SK-N-SH treated with all-trans-retinoic acid at 6 μM for 48 hours (cell line): ENCODE results near the gene TGFBR3.

Source experiments
- ATAC-seq: fragments of 200-7000 bp; cut with Tn5 transposase; 3 replicates; pipeline ENCODE4 v1.9.1; 2020; ENCODE audit warnings: mild to moderate bottlenecking, moderate library complexity
- ARNTL ChIP-seq: fragments of 450-650 bp; formaldehyde crosslinking; IDR thresholded peaks from 2 replicates; pipeline ENCODE4 v1.5.0; 2020; ENCODE audit warnings: low read depth, mild to moderate bottlenecking, moderate library complexity, borderline replicate concordance
- BACH2 ChIP-seq: fragments of 250-450 bp; sonication (Bioruptor Pico); IDR thresholded peaks from 2 replicates; pipeline ENCODE4 v1.9.0; 2021; ENCODE audit warnings: mild to moderate bottlenecking, borderline replicate concordance
- CSDC2 ChIP-seq: fragments of 250-450 bp; sonication (Bioruptor Pico); IDR thresholded peaks from 2 replicates; pipeline ENCODE4 v1.5.0; 2020; ENCODE audit warnings: mild to moderate bottlenecking, moderate library complexity
- ESRRG ChIP-seq: fragments of 250-450 bp; sonication (Bioruptor Pico); IDR thresholded peaks from 2 replicates; pipeline ENCODE4 v1.6.1; 2021; ENCODE audit warnings: mild to moderate bottlenecking
- GLIS3 ChIP-seq: fragments of 250-450 bp; sonication (Bioruptor Pico); IDR thresholded peaks from 2 replicates; pipeline ENCODE4 v1.5.0; 2020; ENCODE audit warnings: mild to moderate bottlenecking, moderate library complexity
- ISL1 ChIP-seq: fragments of 250-450 bp; sonication (Bioruptor Pico); IDR thresholded peaks from 2 replicates; pipeline ENCODE4 v2.1.2; 2022; ENCODE audit warnings: mild to moderate bottlenecking, moderate library complexity
- OSR1 ChIP-seq: fragments of 250-450 bp; sonication (Bioruptor Pico); IDR thresholded peaks from 2 replicates; pipeline ENCODE4 v1.8.0; 2022; ENCODE audit warnings: moderate library complexity, mild to moderate bottlenecking, inconsistent platforms
- POU6F1 ChIP-seq: fragments of 250-450 bp; sonication (Bioruptor Pico); IDR thresholded peaks from 2 replicates; pipeline ENCODE4 v1.8.0; 2021; ENCODE audit warnings: low read depth, mild to moderate bottlenecking, moderate library complexity, borderline replicate concordance
- PPARA ChIP-seq: fragments of 250-450 bp; sonication (Bioruptor Pico); IDR thresholded peaks from 2 replicates; pipeline ENCODE4 v1.5.0; 2020; ENCODE audit warnings: mild to moderate bottlenecking, borderline replicate concordance
- RARB ChIP-seq: fragments of 250-450 bp; sonication (Bioruptor Pico); IDR thresholded peaks from 2 replicates; pipeline ENCODE4 v1.8.0; 2021; ENCODE audit warnings: mild to moderate bottlenecking, moderate library complexity
- SNAI2 ChIP-seq: fragments of 250-450 bp; sonication (Bioruptor Pico); IDR thresholded peaks from 2 replicates; pipeline ENCODE4 v1.5.0; 2020; ENCODE audit warnings: mild to moderate bottlenecking, moderate library complexity
- TCF4 ChIP-seq: fragments of 250-450 bp; sonication (Bioruptor Pico); IDR thresholded peaks from 2 replicates; pipeline ENCODE4 v1.8.0; 2021; ENCODE audit warnings: mild to moderate bottlenecking, moderate library complexity, borderline replicate concordance
- TOX ChIP-seq: fragments of 250-450 bp; sonication (Bioruptor Pico); IDR thresholded peaks from 2 replicates; pipeline ENCODE4 v1.8.0; 2021; ENCODE audit warnings: mild to moderate bottlenecking, moderate library complexity, borderline replicate concordance
- ZC3H10 ChIP-seq: fragments of 250-450 bp; sonication (Bioruptor Pico); IDR thresholded peaks from 2 replicates; pipeline ENCODE4 v1.5.1; 2021; ENCODE audit warnings: mild to moderate bottlenecking, moderate library complexity
- ZFP3 ChIP-seq: fragments of 250-450 bp; sonication (Bioruptor Pico); IDR thresholded peaks from 2 replicates; pipeline ENCODE4 v1.5.0; 2020; ENCODE audit warnings: mild to moderate bottlenecking, moderate library complexity
- ZFP30 ChIP-seq: fragments of 450-650 bp; formaldehyde crosslinking; IDR thresholded peaks from 2 replicates; pipeline ENCODE4 v1.5.0; 2022; ENCODE audit warnings: mild to moderate bottlenecking, moderate library complexity
- ZNF565 ChIP-seq: fragments of 450-650 bp; formaldehyde crosslinking; conservative IDR thresholded peaks from 2 replicates; pipeline ENCODE4 v1.5.0; 2020; ENCODE audit warnings: low read depth, mild to moderate bottlenecking, moderate library complexity
- ZNF70 ChIP-seq: fragments of 450-650 bp; formaldehyde crosslinking; IDR thresholded peaks from 2 replicates; pipeline ENCODE4 v1.5.0; 2020; ENCODE audit warnings: mild to moderate bottlenecking, moderate library complexity
- ZNF8 ChIP-seq: fragments of 450-650 bp; formaldehyde crosslinking; IDR thresholded peaks from 2 replicates; pipeline ENCODE4 v1.5.0; 2020; ENCODE audit warnings: mild to moderate bottlenecking, moderate library complexity
- TF ChIP-seq, protein P1 (sequence below): fragments of 250-450 bp; sonication (Bioruptor Pico); IDR thresholded peaks from 2 replicates; pipeline ENCODE4 v1.5.0; 2020; ENCODE audit warnings: mild to moderate bottlenecking, moderate library complexity
- TF ChIP-seq, protein P2 (sequence below): fragments of 250-450 bp; sonication (Bioruptor Pico); IDR thresholded peaks from 2 replicates; pipeline ENCODE4 v1.5.1; 2020; ENCODE audit warnings: low read depth, mild to moderate bottlenecking, moderate library complexity
- TF ChIP-seq, protein P3 (sequence below): fragments of 250-450 bp; sonication (Bioruptor Pico); IDR thresholded peaks from 2 replicates; pipeline ENCODE4 v1.5.1; 2021; ENCODE audit warnings: mild to moderate bottlenecking, moderate library complexity
- TF ChIP-seq, protein P4 (sequence below): fragments of 250-450 bp; sonication (Bioruptor Pico); IDR thresholded peaks from 2 replicates; pipeline ENCODE4 v1.8.0; 2020; ENCODE audit warnings: mild to moderate bottlenecking, moderate library complexity, borderline replicate concordance

The TGFBR3 gene

GRCh38 chr1:91725989-91726721 lies 159.8 kb downstream of the TGFBR3 start:
- ATAC-seq, result no peak
- TF ChIP-seq SNAI2 (no peak), CSDC2 (CRISPR knock-in tag) (no peak), ZNF70 (no peak), OSR1 (CRISPR knock-in tag) (no peak), ISL1 (no peak)
- TF ChIP-seq, all 23 proteins: peak for 0

DNA sequence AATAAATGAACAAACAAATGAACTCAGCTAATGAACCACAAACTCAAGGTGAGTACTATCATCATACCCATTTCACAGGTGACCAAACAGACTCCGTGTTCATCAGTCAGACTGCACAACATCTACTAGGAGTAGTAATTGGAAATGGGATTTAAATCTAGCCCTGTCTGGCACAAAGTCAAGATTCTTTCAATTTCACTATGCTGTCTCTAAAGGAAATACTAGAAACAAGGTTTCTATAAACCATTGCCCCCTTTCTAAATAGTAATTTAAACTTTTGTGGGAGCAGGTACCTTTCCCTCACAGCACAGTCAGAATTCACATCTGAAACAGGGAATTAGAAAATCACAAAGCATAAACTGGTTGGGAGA lies 160.3 kb downstream of the TGFBR3 start:
- no peak for ATAC-seq
- TF ChIP-seq ZC3H10 (CRISPR knock-in tag), result no peak

DNA sequence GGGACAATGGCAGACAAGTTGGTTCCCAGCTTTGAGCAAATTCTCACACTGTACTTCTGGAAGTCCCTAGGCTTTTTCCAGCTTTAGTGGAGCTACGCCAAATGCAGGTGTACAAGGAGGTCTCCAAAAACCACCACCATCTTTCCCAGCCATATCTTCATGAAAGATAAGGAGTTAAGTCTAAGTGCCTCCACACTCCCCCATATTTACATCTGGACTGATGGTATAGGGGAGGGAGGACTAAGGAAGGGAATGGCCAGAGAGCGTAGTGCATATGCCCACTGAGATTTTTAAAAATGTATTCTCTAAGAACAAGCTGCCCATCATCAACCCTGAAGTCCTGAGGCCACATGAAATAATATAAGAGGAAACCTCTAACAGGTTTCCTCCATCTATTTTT lies 161.3 kb downstream of the TGFBR3 start:
- no peak for ATAC-seq
- TF ChIP-seq CSDC2 (CRISPR knock-in tag) (no peak), GLIS3 (CRISPR knock-in tag) (no peak), TOX (no peak), ZC3H10 (CRISPR knock-in tag) (no peak), BACH2 (no peak), POU6F1 (CRISPR knock-in tag) (no peak), SNAI2 (no peak), TCF4 (CRISPR knock-in tag) (no peak), OSR1 (CRISPR knock-in tag) (no peak), ARNTL (no peak), RARB (CRISPR knock-in tag) (no peak), ISL1 (no peak), ZFP3 (CRISPR knock-in tag) (no peak), ESRRG (no peak), ZNF70 (no peak), ZNF565 (CRISPR knock-in tag) (no peak), PPARA (no peak)
- TF ChIP-seq, protein P1, sequence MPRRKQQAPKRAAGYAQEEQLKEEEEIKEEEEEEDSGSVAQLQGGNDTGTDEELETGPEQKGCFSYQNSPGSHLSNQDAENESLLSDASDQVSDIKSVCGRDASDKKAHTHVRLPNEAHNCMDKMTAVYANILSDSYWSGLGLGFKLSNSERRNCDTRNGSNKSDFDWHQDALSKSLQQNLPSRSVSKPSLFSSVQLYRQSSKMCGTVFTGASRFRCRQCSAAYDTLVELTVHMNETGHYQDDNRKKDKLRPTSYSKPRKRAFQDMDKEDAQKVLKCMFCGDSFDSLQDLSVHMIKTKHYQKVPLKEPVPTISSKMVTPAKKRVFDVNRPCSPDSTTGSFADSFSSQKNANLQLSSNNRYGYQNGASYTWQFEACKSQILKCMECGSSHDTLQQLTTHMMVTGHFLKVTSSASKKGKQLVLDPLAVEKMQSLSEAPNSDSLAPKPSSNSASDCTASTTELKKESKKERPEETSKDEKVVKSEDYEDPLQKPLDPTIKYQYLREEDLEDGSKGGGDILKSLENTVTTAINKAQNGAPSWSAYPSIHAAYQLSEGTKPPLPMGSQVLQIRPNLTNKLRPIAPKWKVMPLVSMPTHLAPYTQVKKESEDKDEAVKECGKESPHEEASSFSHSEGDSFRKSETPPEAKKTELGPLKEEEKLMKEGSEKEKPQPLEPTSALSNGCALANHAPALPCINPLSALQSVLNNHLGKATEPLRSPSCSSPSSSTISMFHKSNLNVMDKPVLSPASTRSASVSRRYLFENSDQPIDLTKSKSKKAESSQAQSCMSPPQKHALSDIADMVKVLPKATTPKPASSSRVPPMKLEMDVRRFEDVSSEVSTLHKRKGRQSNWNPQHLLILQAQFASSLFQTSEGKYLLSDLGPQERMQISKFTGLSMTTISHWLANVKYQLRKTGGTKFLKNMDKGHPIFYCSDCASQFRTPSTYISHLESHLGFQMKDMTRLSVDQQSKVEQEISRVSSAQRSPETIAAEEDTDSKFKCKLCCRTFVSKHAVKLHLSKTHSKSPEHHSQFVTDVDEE (CRISPR knock-in tag), result no peak
- TF ChIP-seq, protein P2, sequence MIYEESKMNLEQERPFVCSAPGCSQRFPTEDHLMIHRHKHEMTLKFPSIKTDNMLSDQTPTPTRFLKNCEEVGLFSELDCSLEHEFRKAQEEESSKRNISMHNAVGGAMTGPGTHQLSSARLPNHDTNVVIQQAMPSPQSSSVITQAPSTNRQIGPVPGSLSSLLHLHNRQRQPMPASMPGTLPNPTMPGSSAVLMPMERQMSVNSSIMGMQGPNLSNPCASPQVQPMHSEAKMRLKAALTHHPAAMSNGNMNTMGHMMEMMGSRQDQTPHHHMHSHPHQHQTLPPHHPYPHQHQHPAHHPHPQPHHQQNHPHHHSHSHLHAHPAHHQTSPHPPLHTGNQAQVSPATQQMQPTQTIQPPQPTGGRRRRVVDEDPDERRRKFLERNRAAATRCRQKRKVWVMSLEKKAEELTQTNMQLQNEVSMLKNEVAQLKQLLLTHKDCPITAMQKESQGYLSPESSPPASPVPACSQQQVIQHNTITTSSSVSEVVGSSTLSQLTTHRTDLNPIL (CRISPR knock-in tag), result no peak
- TF ChIP-seq, protein P3, sequence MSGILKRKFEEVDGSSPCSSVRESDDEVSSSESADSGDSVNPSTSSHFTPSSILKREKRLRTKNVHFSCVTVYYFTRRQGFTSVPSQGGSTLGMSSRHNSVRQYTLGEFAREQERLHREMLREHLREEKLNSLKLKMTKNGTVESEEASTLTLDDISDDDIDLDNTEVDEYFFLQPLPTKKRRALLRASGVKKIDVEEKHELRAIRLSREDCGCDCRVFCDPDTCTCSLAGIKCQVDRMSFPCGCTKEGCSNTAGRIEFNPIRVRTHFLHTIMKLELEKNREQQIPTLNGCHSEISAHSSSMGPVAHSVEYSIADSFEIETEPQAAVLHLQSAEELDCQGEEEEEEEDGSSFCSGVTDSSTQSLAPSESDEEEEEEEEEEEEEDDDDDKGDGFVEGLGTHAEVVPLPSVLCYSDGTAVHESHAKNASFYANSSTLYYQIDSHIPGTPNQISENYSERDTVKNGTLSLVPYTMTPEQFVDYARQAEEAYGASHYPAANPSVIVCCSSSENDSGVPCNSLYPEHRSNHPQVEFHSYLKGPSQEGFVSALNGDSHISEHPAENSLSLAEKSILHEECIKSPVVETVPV, result no peak

- no peak for ATAC-seq
- TF ChIP-seq ZFP30 (CRISPR knock-in tag) (no peak), ZNF8 (CRISPR knock-in tag) (no peak), ZNF565 (CRISPR knock-in tag) (no peak), ISL1 (no peak), ZNF70 (no peak), SNAI2 (no peak), ESRRG (no peak), TCF4 (CRISPR knock-in tag) (no peak), OSR1 (CRISPR knock-in tag) (no peak), ARNTL (no peak), TOX (no peak)
- TF ChIP-seq, protein P4, sequence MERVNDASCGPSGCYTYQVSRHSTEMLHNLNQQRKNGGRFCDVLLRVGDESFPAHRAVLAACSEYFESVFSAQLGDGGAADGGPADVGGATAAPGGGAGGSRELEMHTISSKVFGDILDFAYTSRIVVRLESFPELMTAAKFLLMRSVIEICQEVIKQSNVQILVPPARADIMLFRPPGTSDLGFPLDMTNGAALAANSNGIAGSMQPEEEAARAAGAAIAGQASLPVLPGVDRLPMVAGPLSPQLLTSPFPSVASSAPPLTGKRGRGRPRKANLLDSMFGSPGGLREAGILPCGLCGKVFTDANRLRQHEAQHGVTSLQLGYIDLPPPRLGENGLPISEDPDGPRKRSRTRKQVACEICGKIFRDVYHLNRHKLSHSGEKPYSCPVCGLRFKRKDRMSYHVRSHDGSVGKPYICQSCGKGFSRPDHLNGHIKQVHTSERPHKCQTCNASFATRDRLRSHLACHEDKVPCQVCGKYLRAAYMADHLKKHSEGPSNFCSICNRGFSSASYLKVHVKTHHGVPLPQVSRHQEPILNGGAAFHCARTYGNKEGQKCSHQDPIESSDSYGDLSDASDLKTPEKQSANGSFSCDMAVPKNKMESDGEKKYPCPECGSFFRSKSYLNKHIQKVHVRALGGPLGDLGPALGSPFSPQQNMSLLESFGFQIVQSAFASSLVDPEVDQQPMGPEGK, result no peak
- TF ChIP-seq, protein P3, result no peak
- TF ChIP-seq, protein P2 (CRISPR knock-in tag), result no peak
Measured at GRCh38 chr1:91724231-91724630, 161.7 kb downstream of the TGFBR3 start.
